HEK293T (cell line): ENCODE results near the gene SUPT3H.

Experiments used
- CTCF ChIA-PET: fragments of 350-600 bp; formaldehyde crosslinking; extraction: SDS; loops from one replicate; lab custom pipeline; 2021; ENCODE audit warnings: antibody characterized with exemption, inconsistent platforms; lab: Yijun Ruan, JAX
- POLR2A ChIA-PET: fragments of 350-600 bp; formaldehyde crosslinking; extraction: SDS; loops from one replicate; lab custom pipeline; 2020; ENCODE audit warnings: antibody characterized with exemption, inconsistent platforms; lab: Yijun Ruan, JAX
- DNase-seq: peaks from one replicate; pipeline ENCODE4 v3.0.0; 2012; ENCODE audit warnings: mixed read lengths; ENCODE audit errors: extremely low spot score
- ARNT ChIP-seq: fragments of 450-650 bp; IDR thresholded peaks from 2 replicates; pipeline ENCODE4 v1.6.1; 2017; ENCODE audit warnings: mild to moderate bottlenecking
- BHLHE40 ChIP-seq: fragments of 450-650 bp; IDR thresholded peaks from 2 replicates; pipeline ENCODE4 v1.6.1; 2016; ENCODE audit warnings: mild to moderate bottlenecking, moderate library complexity, borderline replicate concordance
- CTBP1 ChIP-seq: fragments of 450-650 bp; IDR thresholded peaks from 2 replicates; pipeline ENCODE4 v1.6.1; 2016; ENCODE audit warnings: borderline replicate concordance
- ELF4 ChIP-seq: fragments of 450-650 bp; IDR thresholded peaks from 2 replicates; pipeline ENCODE4 v1.6.1; 2017; ENCODE audit warnings: antibody characterized with exemption
- FOXA1 ChIP-seq: fragments of 450-650 bp; IDR thresholded peaks from 2 replicates; pipeline ENCODE4 v1.6.1; 2016; ENCODE audit warnings: mild to moderate bottlenecking
- FOXK2 ChIP-seq: fragments of 450-650 bp; IDR thresholded peaks from 2 replicates; pipeline ENCODE4 v1.6.1; 2016; ENCODE audit warnings: mild to moderate bottlenecking
- FOXM1 ChIP-seq: fragments of 450-650 bp; IDR thresholded peaks from 2 replicates; pipeline ENCODE4 v1.6.1; 2017; ENCODE audit warnings: mild to moderate bottlenecking, borderline replicate concordance
- HDGF ChIP-seq: fragments of 450-650 bp; IDR thresholded peaks from 2 replicates; pipeline ENCODE4 v1.6.1; 2017; ENCODE audit warnings: antibody characterized with exemption, borderline replicate concordance
- L3MBTL2 ChIP-seq: fragments of 450-650 bp; conservative IDR thresholded peaks from 2 replicates; pipeline ENCODE4 v1.6.1; 2016; ENCODE audit warnings: mild to moderate bottlenecking
- LEF1 ChIP-seq: fragments of 450-650 bp; IDR thresholded peaks from 2 replicates; pipeline ENCODE4 v1.6.1; 2017; ENCODE audit warnings: mild to moderate bottlenecking, borderline replicate concordance
- NFRKB ChIP-seq: fragments of 450-650 bp; IDR thresholded peaks from 2 replicates; pipeline ENCODE4 v1.6.1; 2016; ENCODE audit warnings: mild to moderate bottlenecking, moderate library complexity
- SP1 ChIP-seq: fragments of 450-650 bp; IDR thresholded peaks from 2 replicates; pipeline ENCODE4 v1.6.1; 2017
- SUZ12 ChIP-seq: fragments of 450-650 bp; IDR thresholded peaks from 2 replicates; pipeline ENCODE4 v1.6.1; 2016; ENCODE audit warnings: mild to moderate bottlenecking
- TARDBP ChIP-seq: fragments of 450-650 bp; IDR thresholded peaks from 2 replicates; pipeline ENCODE4 v1.6.1; 2016
- ZNF384 ChIP-seq: fragments of 450-650 bp; IDR thresholded peaks from 2 replicates; pipeline ENCODE4 v1.6.1; 2016
- TF ChIP-seq, protein P1 (sequence below): fragments of 450-650 bp; IDR thresholded peaks from 2 replicates; pipeline ENCODE4 v1.6.1; 2016

SUPT3H gene

DNA sequence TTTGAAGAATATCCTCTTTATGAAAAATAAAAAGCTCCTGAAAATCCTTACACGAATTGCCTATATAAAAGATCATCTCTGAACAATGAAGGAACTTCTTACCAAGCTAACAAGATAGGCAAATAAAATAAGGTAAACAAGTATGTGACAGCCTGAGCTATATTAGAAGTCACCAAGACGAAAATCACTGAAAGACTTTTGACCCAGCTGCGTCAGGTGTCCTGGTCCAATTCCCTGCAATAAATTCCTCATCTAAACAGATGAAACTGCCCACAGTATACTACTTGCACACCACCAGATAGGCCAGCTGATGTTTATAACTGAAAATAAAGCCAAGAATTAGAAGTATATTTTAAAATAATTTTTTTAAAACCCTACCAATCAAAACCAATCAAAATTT lies 117.0 kb downstream of the SUPT3H start:
- TF ChIP-seq FOXK2 (no peak), SP1 (no peak), CTBP1 (no peak), ARNT (no peak), LEF1 (no peak), HDGF (no peak), BHLHE40 (no peak), SUZ12 (no peak), FOXM1 (no peak), TARDBP (no peak), NFRKB (no peak), FOXA1 (no peak), ELF4 (no peak), L3MBTL2 (no peak), ZNF384 (no peak)
- TF ChIP-seq, protein P1, sequence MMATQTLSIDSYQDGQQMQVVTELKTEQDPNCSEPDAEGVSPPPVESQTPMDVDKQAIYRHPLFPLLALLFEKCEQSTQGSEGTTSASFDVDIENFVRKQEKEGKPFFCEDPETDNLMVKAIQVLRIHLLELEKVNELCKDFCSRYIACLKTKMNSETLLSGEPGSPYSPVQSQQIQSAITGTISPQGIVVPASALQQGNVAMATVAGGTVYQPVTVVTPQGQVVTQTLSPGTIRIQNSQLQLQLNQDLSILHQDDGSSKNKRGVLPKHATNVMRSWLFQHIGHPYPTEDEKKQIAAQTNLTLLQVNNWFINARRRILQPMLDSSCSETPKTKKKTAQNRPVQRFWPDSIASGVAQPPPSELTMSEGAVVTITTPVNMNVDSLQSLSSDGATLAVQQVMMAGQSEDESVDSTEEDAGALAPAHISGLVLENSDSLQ = no peak
- POLR2A ChIA-PET = no interaction called here
- CTCF ChIA-PET = no interaction called here
- DNase-seq = no peak

DNA sequence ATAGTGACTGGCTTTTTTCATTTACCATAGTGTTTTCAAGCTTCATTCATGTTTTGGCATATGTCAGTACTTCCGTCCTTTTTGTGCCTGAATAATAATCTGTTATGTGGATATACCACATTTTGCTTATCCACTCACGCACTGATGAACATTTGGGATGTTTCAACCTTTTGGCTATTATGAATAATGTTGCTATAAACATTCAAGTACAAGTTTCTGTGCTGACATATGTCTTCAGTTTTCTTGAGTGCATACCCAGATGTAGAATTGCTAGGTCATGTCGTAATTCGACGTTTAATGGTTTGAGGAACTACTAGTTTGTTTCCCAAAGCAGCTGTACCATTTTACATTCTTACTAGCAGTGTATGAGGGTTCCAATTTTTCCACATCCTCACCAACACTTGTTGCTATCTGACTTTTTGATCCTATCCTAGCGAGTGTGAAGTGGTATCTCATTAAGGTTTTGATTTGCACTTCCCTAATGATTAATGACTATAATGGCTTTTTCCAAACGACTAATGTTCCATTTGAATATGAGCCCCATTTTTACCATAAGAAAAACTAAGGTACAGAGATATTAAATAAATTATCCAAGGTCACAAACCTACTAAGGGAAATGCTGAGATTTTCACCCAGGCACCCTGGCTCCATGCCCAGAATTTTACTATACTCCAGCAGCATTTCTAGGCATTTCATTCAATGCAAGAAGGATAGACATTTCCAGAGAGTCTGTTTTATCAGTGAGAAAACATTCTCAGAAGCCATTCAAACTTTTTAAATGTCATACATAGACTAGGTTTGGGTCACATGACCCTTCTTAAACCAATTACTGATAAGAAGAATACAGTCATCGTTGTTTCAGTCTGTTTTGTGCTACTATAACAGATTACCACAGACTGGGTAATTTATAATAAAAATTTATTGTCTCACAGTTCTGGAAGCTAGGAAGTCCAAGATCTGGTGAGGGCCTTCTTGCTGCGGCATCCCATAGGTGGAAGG lies 120.7 kb downstream of the SUPT3H start:
- ChIA-PET CTCF (no interaction called here), POLR2A (no interaction called here)
- no peak for DNase-seq
- TF ChIP-seq ZNF384 = no peak
- TF ChIP-seq HDGF = no peak
- TF ChIP-seq ELF4 = no peak
- TF ChIP-seq FOXA1 = no peak
- no peak for TF ChIP-seq SP1
- TF ChIP-seq LEF1 = no peak
- no peak for TF ChIP-seq CTBP1
- TF ChIP-seq, protein P1 = no peak
- TF ChIP-seq TARDBP = no peak

DNA sequence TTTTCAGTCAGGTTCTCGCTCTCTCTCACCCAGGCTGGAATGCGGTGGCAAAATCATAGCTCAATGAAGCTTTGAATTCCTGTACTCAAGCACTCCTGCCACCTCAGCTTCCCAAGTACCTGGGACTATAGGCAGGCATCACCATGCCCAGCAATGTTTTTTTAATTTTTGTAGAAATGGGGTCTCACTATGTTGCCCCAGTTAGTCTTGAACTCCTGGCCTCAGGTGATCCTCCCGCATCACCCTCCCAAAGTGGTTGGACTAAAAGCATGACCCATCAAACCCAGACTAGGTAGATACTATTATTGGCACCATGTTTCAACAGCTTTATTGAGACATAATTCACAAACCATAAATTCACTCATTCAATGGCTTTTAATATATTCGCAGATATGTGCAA lies 122.3 kb downstream of the SUPT3H start:
- ChIA-PET POLR2A (no interaction called here), CTCF (no interaction called here)

DNA sequence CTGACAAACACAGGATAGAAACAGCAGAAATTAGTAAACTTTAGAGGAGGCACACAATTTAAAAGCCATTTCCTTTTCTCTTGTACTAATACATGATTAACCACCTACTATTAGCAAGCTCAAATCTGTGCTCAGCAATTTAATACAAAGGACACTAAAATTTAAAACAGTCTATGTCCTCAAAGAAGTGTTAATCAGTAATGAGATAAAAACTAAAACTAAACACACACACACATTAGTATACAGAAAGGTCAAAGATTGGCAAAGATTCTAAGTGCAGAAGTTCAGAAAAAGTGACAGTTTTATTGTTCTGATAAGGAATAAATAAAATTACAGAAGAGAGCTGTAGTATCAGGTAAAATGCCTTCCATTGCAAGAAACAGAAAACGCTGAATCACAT lies 123.5 kb downstream of the SUPT3H start:
- DNase-seq = no peak
- POLR2A ChIA-PET = interaction anchor here (1.2 kb wide), 1 partner anchor 124 kb away, joined by 4 read pairs; the partner anchor contains the start of gene SUPT3H
- TF ChIP-seq ZNF384 = no peak
- TF ChIP-seq, protein P1 = no peak
- TF ChIP-seq FOXK2 = no peak
- TF ChIP-seq ELF4 = no peak
- TF ChIP-seq FOXA1 = no peak
- no peak for TF ChIP-seq LEF1
- no peak for TF ChIP-seq ARNT
- no peak for TF ChIP-seq L3MBTL2
- CTCF ChIA-PET = no interaction called here

More for the DNA sequence above, 122.3 kb downstream of the SUPT3H start:
- DNase-seq = no peak
- TF ChIP-seq L3MBTL2 (no peak), BHLHE40 (no peak), ZNF384 (no peak), SP1 (no peak), HDGF (no peak), FOXA1 (no peak), ARNT (no peak), CTBP1 (no peak), TARDBP (no peak), FOXK2 (no peak), LEF1 (no peak), FOXM1 (no peak), NFRKB (no peak), ELF4 (no peak), SUZ12 (no peak)
- TF ChIP-seq, protein P1 = no peak

DNA sequence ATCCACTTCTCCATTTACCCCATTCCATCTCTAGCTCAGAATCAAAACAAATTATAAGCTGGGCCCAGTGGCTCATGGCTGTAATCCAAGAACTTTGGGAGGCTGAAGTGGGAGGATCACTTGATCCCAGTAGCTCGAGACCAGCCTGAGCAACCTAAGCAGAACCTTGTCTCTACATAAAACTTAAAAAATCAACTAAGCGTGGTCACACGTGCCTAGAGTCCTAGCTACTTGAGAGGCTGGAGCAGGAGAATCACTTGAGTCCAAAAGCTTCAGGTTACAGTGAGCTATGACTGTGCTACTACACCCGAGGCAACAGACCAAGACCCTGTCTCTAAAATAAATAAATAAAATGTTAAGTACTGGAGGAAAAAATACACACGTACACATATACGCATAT lies 124.3 kb downstream of the SUPT3H start:
- ChIA-PET CTCF (interaction anchor here (0.6 kb wide), 2 partner anchors 216 to 670 kb away, joined by 3 to 4 read pairs; no protein-coding TSS in a partner anchor), POLR2A (interaction anchor here (0.6 to 1.2 kb wide), 2 partner anchors 125 to 134 kb away, joined by 3 to 4 read pairs; partner anchors contain the start of gene SUPT3H)
- DNase-seq = no peak
- TF ChIP-seq L3MBTL2 (peak; percentile 24; the same call in 1 of the 2 replicates), ZNF384 (no peak)

DNA sequence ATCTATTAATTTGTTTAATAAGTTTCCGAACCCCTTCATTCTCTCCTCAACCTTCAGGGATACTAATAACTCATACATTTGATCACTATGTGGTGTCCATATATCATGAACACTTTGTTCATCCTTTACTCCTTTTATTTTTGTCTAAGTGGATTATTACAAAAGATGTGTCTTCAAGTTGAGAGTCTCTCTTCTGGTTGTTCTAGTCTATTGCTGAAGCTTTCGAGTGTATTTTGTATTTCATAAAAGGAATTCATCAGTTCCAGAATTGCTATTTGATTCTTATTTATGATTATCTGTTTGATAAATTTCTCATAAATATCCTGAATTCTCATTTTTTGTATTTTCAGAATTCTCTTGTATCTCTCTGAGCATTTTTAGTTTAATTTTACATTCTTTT lies 146.1 kb downstream of the SUPT3H start:
- TF ChIP-seq ZNF384 (no peak), BHLHE40 (no peak)
- POLR2A ChIA-PET = no interaction called here
- no peak for DNase-seq
- CTCF ChIA-PET = no interaction called here
